ENCODE data around the gene CDK17.
"Not testable (repeated sequence)": the region's sequence is repeated elsewhere in the genome, so short reads cannot be mapped to it uniquely, and the experiment has no call there.

Gene CDK17

DNA sequence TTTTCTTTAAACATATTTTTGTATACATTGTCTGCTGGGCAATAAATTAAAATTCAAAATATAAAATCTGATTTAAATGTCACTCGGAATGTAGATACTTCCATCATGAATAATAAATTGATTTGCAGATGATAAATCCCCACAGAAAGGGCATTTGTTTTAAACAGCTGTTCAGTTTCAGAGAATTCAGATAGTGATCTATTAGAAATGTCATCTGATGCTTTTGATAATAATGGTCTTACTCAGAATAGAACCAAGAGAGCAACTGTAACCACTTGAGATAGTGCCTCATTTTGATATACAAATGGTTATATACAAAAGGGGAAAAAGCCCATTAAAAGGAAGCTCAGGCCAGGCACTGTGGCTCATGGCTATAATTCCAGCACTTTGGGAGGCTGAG is 43.4 kb downstream of the CDK17 start:
- DNase-seq (ENCODE audit: low read depth in 2 of 2) = no peak

GRCh38 chr12:96354844-96355534 is 45.2 kb downstream of the CDK17 start:
- DNase-seq (ENCODE audit: low read depth in 2 of 2) = no peak

DNA sequence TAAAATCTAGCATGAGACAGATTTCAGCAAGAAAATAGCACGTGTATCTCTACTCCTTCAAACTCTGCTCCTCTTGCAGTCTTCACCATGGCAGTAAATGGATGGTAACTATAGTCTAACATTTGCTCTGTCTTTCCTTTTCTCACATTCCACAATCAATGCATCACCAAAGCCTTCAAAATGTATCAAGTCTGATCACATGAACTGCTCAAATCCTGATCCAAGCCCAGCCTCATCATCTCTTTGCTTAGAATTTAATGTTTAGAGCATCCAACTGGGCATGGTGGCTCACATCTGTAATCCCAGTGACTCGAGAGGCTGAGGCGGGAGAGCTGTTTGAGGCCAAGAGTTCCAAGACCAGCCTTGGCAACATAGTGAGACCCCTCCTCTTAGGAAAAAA is 45.9 kb downstream of the CDK17 start:
- no peak for DNase-seq (ENCODE audit: low read depth in 2 of 2)

DNA sequence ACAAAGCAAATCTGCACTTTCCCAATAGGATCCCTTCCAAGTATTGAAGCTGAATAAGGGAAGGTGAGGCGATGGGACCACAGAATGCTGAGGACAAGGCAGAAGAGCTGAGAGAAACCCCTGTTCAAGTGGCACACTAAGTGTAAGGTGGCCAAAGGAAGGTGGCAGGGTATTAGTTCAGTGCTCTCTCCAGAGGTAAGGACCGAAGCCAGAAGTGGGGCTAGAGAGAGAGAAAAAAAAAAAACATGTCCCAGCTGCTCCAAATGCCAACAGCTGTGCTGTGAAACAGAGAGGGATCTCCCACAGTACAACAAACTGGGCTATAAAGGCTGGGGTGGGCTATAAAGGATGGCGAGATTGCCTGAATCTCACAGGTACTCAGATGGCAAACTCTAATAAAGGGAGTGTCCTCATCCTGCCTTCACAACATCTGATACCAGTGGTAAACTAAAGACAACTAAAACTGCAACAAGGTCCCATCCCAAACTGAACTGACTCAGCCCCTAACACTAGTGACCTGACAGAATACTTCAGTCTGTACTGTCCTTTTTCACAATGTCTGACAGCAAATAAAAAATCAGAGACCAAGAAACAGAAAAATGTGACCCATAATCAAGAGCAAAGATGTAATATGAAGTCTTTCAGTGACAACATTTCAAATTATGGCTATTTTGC is 47.9 kb downstream of the CDK17 start:
- no peak for DNase-seq (ENCODE audit: low read depth in 2 of 2)

DNA sequence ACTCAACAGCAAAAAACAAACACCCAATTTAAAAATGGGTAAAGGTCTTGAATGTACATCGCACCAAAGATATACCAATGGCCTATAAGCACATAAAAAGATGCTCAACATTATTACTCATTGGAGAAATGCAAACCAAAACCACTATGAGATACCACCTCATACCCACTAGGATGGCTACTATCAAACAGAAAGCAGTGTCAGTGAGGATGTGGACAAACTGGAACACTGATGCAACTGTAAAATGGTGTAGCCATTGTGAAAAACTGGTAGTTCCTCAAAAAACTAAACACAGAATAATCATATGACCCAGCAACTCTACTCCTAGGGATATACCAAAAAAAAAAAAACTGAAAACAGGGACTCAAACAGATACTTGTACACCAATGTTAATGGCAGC is 49.3 kb downstream of the CDK17 start:
- DNase-seq (ENCODE audit: low read depth in 2 of 2) = no peak

GRCh38 chr12:96347130-96347699 is 53.0 kb downstream of the CDK17 start:
- no peak for DNase-seq (ENCODE audit: low read depth in 2 of 2)

DNA sequence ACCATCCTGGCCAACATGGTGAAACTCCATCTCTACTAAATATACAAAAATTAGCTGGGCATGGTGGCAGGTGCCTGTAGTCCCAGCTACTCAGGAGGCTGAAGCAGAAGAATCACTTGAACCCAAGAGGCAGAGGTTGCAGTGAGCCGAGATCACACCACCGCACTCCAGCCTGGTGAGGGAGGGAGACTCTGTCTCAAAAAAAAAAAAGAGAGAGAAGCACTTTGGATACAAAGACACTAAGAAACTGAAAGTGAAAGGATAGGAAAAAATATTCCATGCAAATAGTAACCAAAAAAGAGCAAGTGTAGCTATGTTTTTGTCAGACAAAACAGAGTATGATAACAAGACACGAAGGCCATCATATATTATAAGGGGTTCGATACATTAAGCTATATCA is 53.5 kb downstream of the CDK17 start:
- not testable (repeated sequence) for DNase-seq (ENCODE audit: low read depth in 2 of 2)

- DNase-seq (ENCODE audit: low read depth in 2 of 2) = no peak
Observed at GRCh38 chr12:96344124-96344695, 56.0 kb downstream of the CDK17 start.

DNA sequence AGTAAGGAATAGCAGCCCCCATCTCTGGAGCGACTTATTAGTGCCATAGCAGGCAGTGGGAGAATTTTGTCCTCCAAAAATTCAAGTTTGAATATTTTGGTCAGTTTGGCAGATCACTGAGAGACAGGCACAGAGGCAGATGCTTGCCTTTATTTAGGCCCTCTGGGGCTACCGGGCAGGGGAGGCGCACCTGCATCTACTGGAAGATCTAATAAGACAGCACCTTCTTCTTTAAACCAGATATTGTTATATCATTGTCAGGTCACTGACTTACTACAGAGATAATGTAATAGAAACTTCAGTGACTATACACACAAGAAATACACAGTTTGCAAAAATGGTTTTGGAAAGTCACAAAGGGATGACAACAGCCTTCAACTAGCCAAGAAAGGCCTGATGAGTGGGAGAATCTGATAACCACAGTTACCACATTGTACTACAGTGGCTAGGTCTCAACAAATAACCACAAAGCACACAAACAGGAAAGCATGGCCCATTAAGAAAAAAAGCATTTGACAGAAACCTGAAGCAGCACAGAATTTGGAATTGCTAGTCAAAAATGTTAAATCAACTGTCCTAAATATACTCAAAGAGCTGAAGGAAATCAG is 56.8 kb downstream of the CDK17 start:
- DNase-seq (ENCODE audit: low read depth in 2 of 2) = no peak

DNA sequence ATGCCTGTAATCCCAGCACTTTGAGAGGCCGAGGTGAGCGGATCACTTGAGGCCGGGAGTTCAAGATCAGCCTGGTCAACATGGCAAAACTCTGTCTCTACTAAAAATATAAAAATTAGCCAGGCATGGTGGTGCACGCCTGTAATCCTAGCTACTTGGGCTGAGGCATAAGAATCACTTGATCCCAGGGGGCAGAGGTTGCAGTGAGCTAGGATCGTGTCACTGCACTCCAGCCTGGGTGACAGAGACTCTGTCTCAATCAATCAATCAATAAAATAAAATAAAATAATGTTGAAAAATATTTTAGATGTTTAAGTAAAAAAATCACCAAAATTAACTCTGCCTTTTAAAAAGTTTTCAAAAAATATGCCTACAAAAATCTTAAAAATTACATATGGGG is 60.6 kb downstream of the CDK17 start:
- DNase-seq (ENCODE audit: low read depth in 2 of 2) = not testable (repeated sequence)

- DNase-seq (ENCODE audit: low read depth in 2 of 2) = no peak
Observed at GRCh38 chr12:96338852-96339471, 61.3 kb downstream of the CDK17 start.

DNA sequence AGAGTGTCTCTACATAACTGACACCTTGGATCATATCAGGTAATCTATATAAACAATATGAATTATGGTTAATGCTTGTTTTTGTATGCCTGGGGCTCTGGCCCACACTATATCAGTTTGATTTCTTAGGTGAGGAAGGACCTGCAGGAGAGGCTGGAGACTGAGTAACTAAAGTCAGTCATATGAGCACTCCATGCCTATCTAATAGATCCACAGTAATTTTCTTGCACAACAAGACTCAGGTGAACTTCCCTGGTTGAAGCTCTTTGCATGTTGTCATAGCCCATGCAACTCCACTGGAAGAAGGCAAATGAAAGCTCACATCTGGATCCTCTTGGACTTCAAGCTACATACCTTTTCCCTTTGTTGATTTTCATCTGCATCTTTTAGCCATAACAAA is 62.3 kb downstream of the CDK17 start:
- DNase-seq (ENCODE audit: low read depth in 2 of 2) = no peak

GRCh38 chr12:96336489-96336888 is 63.8 kb downstream of the CDK17 start:
- no peak for DNase-seq (ENCODE audit: low read depth in 2 of 2)

DNA sequence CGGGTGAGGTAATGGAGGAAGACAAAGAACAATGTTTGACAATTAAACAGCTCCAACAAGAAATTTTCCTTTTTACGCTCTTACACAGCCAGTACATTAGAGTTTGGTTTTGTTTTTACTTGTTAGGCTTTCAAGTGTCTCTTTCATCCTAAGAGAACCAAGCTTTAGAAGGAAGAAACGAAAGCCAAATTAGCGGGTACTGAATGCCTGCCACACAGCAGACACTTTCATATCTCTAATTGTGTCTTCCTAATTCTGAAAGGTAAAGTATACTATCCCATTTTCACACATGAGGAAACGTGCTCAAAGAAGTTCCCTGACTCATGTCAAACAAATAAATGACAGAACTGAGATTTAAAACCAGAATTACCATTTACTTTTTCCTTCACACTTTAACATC is 65.0 kb downstream of the CDK17 start:
- DNase-seq (ENCODE audit: low read depth in 2 of 2) = no peak

DNA sequence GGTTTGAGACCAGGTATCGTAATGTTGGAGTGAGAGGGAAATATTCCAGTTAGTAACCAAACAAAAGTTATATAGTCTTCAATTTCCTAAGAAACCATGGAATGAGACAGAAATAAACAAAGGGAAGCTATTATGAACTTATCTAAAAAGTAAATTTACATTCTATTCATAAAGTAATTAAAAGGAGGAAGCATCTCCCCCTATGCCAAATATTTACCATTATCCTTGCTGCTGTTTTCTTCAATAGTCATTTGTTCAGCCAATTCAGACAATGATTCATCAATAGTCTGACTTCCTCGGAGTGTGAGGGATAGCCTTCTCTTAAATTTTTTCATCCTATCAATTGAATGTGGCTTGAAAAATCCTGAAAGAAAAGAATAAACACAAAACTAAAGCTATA is 65.7 kb downstream of the CDK17 start:
- DNase-seq (ENCODE audit: low read depth in 2 of 2) = no peak

GRCh38 chr12:96329545-96329944 is 70.7 kb downstream of the CDK17 start:
- DNase-seq (ENCODE audit: low read depth in 2 of 2) = no peak

DNA sequence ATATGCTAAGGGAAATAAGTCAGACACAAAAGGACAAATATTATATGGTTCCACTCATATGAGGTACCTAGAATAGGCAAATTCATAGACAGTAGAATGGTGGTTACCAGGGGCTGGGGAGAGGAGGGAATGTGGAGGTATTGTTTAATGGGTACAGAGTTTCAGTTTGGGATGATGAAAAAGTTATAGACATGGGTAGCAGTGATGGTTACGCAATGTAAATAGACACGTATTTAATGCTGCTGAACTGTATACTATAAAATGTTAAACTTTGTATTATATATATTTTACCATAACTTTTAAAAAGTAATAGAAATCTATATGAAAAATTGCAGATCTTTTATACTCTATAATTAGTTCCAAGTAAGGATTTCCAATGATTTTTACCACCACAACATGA is 71.2 kb downstream of the CDK17 start:
- no peak for DNase-seq (ENCODE audit: low read depth in 2 of 2)

DNA sequence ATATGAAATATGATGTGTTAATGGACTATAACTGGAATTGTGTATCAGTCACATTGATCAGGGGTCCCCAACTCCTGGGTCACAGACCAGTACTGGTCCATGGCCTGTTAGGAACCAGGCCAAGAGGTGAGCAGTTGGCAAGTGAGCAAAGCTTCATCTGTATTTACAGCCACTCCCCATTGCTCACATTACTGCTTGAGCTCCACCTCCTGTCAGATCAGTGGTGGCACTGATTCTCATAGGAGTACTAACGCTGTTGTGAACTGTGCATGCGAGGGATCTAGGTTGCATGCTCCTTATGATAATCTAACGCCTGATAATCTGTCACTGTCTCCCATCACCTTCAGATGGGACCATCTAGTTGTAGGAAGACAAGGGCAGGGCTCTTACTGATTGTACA is 72.3 kb downstream of the CDK17 start:
- DNase-seq (ENCODE audit: low read depth in 2 of 2) = no peak

GRCh38 chr12:96327346-96327745 is 72.9 kb downstream of the CDK17 start:
- no peak for DNase-seq (ENCODE audit: low read depth in 2 of 2)

DNA sequence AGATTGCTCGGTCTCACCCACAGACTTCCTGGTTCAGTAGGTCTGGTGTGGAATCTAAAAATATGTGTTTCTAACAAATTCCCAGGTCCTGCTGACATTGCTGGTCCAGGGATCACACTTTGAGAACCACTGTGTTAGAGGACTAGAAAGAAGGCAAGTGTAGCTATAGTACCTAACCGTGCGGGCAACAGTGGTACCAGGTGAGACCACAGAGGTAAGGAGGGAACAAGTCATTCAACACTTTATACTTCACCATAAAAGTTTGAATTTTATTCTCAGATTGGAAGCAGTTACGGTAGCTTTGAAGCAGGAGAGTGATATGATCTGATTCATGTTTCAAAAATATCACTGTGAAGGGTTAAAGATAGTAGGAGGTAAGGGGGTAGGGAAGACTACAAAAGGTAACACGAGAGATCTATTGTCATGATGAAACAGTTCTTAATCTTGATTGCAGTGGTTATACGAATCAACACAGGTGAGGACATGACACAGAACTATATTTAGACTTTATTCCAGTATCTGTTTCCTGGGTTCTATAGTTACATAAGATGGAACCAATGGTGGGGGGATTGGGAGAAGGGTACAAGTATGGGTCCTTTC is 73.5 kb downstream of the CDK17 start:
- DNase-seq (ENCODE audit: low read depth in 2 of 2) = no peak

DNA sequence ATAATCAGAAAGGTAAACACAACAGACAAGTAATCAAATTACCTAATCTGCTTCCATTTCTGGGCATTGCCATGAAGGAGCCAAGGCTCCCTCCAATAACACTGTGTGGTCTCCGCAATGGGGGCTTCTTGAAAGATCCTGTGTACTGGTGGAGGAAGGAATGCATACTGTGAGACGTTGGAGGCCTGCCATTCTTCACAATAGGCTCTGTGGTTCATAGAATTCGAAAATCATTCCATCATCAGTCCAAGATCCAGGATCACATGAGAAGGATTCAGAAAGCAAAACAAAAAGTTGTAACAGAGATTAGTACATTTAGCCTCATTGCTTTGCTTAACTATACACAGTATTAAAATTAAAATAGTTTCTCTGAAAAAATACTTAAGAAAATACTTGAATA is 76.3 kb downstream of the CDK17 start:
- no peak for DNase-seq (ENCODE audit: low read depth in 2 of 2)

GRCh38 chr12:96322720-96323119 is 77.5 kb downstream of the CDK17 start:
- no peak for DNase-seq (ENCODE audit: low read depth in 2 of 2)

All from stimulated activated CD8-positive, alpha-beta memory T cell treated with anti-CD3 and anti-CD28 coated beads, Interleukin-15, amount 100 ng/mL, for 4 hours (primary cell).